ENCODE results near the gene VPREB3. TPM values are rescaled to one million over a fixed set of nuclear protein-coding genes. Genes with fewer than 3 reads are reported as not detected.

Gene VPREB3
- total RNA-seq, 6 donors from 2014 or later, result 0.74 to 0.80 TPM; not detected in 4

GRCh38 chr22:23790819-23791737 lies 36.9 kb upstream of the VPREB3 start:
- H3K27ac ChIP-seq, result no peak overlapping the region
- ATAC-seq (ENCODE audit: low FRiP score in 2 of 2), result peak in 1 of 2 donors; percentile 45
- peaks cover 0 to 45% (median 31%) of the 10 kb centered on the region in 4 donors for H3K36me3 ChIP-seq
- no peaks in the 10 kb centered on the region for H3K9me3 ChIP-seq
- peaks cover 21 to 33% (median 22%) of the 10 kb centered on the region in 4 donors for H3K4me1 ChIP-seq
- TF ChIP-seq CTCF (IDR thresholded peaks at IDR 0.05) (no peak), EP300 (IDR thresholded peaks at IDR 0.05) (no peak), POLR2A (IDR thresholded peaks at IDR 0.05) (no peak), POLR2AphosphoS5 (IDR thresholded peaks at IDR 0.05) (no peak)
- H3K27me3 ChIP-seq, result no peaks in the 10 kb centered on the region
- 55 to 75% methylated on average over 7 to 11 of the region's 11 CpGs for WGBS, 2 donors
- no peak for DNase-seq
- no peak overlapping the region for H3K4me3 ChIP-seq

GRCh38 chr22:23789638-23790037 lies 35.4 kb upstream of the VPREB3 start:
- ATAC-seq (ENCODE audit: low FRiP score in 2 of 2) (no peak), DNase-seq (no peak)
- TF ChIP-seq POLR2AphosphoS5 (IDR thresholded peaks at IDR 0.05), result no peak
- Histone ChIP-seq H3K4me3 (no peak overlapping the region), H3K27ac (no peak overlapping the region), H3K4me1 (peaks cover 22 to 35% (median 22%) of the 10 kb centered on the region in 4 donors), H3K36me3 (peaks cover 0 to 31% (median 18%) of the 10 kb centered on the region in 4 donors), H3K27me3 (no peaks in the 10 kb centered on the region), H3K9me3 (no peaks in the 10 kb centered on the region)
- 85 to 89% methylated on average over 4 of the region's 4 CpGs for WGBS, 2 donors

GRCh38 chr22:23789121-23789520 lies 34.9 kb upstream of the VPREB3 start:
- H3K27ac ChIP-seq, result no peak overlapping the region
- no peak overlapping the region for H3K4me3 ChIP-seq
- H3K4me1 ChIP-seq, result peaks cover 22 to 35% (median 22%) of the 10 kb centered on the region in 4 donors
- no peak for ATAC-seq (ENCODE audit: low FRiP score in 2 of 2)
- no peaks in the 10 kb centered on the region for H3K27me3 ChIP-seq
- DNase-seq, result no peak
- no peaks in the 10 kb centered on the region for H3K9me3 ChIP-seq
- WGBS, 2 donors, result 75 to 82% methylated on average over 4 of the region's 4 CpGs
- TF ChIP-seq POLR2AphosphoS5 (IDR thresholded peaks at IDR 0.05) (no peak), EP300 (IDR thresholded peaks at IDR 0.05) (no peak), POLR2A (IDR thresholded peaks at IDR 0.05) (no peak), CTCF (IDR thresholded peaks at IDR 0.05) (no peak)
- peaks cover 0 to 25% (median 12%) of the 10 kb centered on the region in 4 donors for H3K36me3 ChIP-seq

GRCh38 chr22:23787910-23788309 lies 33.7 kb upstream of the VPREB3 start:
- Histone ChIP-seq H3K4me3 (peak overlapping the region in 3 of 4 donors; percentile 59 to 96 (median 92)), H3K27ac (peak overlapping the region in 1 of 4 donors; percentile 99), H3K9me3 (no peaks in the 10 kb centered on the region), H3K36me3 (peaks cover 0 to 13% (median 5%) of the 10 kb centered on the region in 4 donors), H3K4me1 (peaks cover 22 to 35% (median 22%) of the 10 kb centered on the region in 4 donors), H3K27me3 (no peaks in the 10 kb centered on the region)
- TF ChIP-seq CTCF (IDR thresholded peaks at IDR 0.05), result no peak
- no peak for TF ChIP-seq EP300 (IDR thresholded peaks at IDR 0.05)
- TF ChIP-seq POLR2AphosphoS5 (IDR thresholded peaks at IDR 0.05), result no peak
- TF ChIP-seq POLR2A (IDR thresholded peaks at IDR 0.05), result no peak
- 54 to 64% methylated on average over 3 of the region's 3 CpGs for WGBS, 2 donors
- ATAC-seq (ENCODE audit: low FRiP score in 2 of 2) (no peak), DNase-seq (no peak)

GRCh38 chr22:23787600-23787896 lies 33.3 kb upstream of the VPREB3 start:
- DNase-seq, result no peak
- peak overlapping the region; percentile 40 to 96 (median 76) for H3K4me3 ChIP-seq
- no peaks in the 10 kb centered on the region for H3K9me3 ChIP-seq
- ATAC-seq (ENCODE audit: low FRiP score in 2 of 2), result no peak
- no peaks in the 10 kb centered on the region for H3K27me3 ChIP-seq
- no peak for TF ChIP-seq POLR2A (IDR thresholded peaks at IDR 0.05)
- TF ChIP-seq CTCF (IDR thresholded peaks at IDR 0.05), result no peak
- no peak for TF ChIP-seq EP300 (IDR thresholded peaks at IDR 0.05)
- no peak for TF ChIP-seq POLR2AphosphoS5 (IDR thresholded peaks at IDR 0.05)
- H3K27ac ChIP-seq, result peak overlapping the region; percentile 98 to 99 (median 98)
- peaks cover 22 to 35% (median 22%) of the 10 kb centered on the region in 4 donors for H3K4me1 ChIP-seq
- 1 to 6% methylated on average over 5 of the region's 5 CpGs for WGBS, 2 donors
- peaks cover 0 to 10% (median 4%) of the 10 kb centered on the region in 4 donors for H3K36me3 ChIP-seq
